ENCODE results near the gene BMPR2. TPM values are rescaled to one million over a fixed set of nuclear protein-coding genes. Genes with fewer than 3 reads are reported as not detected.
"Not testable (repeated sequence)": the region's sequence is repeated elsewhere in the genome, so short reads cannot be mapped to it uniquely, and the experiment has no call there.

BMPR2 gene
- 28.7 and 32.4 TPM in 2 replicates for total RNA-seq (2014; rRNA removed; shearing (Covaris generic))

DNA sequence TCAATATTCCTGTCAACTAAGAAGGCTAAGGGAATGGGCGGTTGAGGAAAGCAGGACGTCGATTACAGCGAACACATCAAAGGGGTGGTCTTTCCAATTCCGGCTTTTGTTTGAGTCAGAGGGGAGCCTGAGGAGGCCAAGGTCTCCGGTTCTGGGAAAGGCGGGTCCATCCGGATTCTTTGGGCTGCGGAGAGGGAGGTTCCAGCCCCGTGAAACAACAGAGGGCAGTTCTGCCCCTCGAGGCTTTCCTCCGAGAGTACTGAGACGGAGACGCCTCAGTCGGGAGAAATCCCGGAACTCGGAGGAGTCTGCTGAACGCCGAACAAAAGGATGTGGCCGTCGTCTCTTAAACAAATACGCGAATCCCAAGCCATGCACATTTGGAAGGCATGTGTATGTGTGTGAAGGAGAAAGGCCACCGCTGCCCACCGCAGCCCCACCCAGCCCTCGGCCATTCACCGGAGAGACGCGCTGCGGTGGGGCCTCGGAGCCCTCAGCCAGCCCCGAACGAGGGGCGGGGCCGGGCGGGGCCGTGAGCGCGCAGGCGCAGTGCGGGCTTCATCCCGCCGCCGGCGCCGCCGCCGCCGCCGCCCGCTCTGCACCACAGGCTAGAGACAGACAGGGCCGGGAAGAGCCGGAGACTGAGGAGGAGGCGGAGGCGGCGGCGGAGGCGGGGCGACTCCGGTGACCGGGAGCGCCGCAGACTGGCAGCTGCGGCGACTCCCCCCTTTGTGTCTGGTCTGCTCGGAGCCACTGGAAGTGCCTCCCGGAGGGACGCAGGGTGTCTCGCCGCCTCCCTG lies at the start of gene BMPR2:
BMPR2 (plus strand) TSS at position 719 of the 800 bp plus-strand sequence. CDS start 1,148 bp downstream, outside the sequence.
- peak; percentile 92 for DNase-seq (ENCODE audit: low read depth)

- no peak for DNase-seq (ENCODE audit: low read depth)
Measured at GRCh38 chr2:202327858-202328257, 48.3 kb upstream of the BMPR2 start.

GRCh38 chr2:202335791-202336467 lies 40.2 kb upstream of the BMPR2 start:
- DNase-seq (ENCODE audit: low read depth) = peak; percentile 47

- DNase-seq (ENCODE audit: low read depth) = no peak
Measured at GRCh38 chr2:202337151-202337550, 39.0 kb upstream of the BMPR2 start.

GRCh38 chr2:202337706-202338346 lies 38.3 kb upstream of the BMPR2 start:
- DNase-seq (ENCODE audit: low read depth) = no peak

- peak; percentile 14 for DNase-seq (ENCODE audit: low read depth)
Measured at GRCh38 chr2:202339071-202339870, 36.9 kb upstream of the BMPR2 start.

- no peak for DNase-seq (ENCODE audit: low read depth)
Measured at GRCh38 chr2:202344178-202344577, 31.9 kb upstream of the BMPR2 start.

GRCh38 chr2:202346180-202346579 lies 29.9 kb upstream of the BMPR2 start:
- DNase-seq (ENCODE audit: low read depth) = no peak

DNA sequence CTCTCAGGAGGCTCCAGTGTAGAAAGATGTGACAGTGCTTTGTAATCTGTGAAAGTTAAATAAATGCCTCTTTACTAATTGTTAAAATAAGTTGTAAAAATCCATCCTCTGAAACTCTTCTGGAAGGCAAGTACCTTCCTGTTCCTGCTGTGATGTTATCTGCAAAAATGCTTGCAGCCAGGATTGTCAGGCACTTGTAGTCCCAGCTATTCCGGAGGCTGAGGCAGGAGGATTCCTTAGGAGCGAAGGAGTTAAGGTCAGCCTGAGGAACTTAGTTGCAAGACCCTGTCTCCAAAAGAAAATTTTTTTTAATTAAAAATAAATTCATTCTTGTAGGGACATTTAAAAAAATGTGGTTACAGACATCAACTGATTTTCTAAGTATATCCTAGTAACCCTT lies 22.7 kb upstream of the BMPR2 start:
- no peak for DNase-seq (ENCODE audit: low read depth)

DNA sequence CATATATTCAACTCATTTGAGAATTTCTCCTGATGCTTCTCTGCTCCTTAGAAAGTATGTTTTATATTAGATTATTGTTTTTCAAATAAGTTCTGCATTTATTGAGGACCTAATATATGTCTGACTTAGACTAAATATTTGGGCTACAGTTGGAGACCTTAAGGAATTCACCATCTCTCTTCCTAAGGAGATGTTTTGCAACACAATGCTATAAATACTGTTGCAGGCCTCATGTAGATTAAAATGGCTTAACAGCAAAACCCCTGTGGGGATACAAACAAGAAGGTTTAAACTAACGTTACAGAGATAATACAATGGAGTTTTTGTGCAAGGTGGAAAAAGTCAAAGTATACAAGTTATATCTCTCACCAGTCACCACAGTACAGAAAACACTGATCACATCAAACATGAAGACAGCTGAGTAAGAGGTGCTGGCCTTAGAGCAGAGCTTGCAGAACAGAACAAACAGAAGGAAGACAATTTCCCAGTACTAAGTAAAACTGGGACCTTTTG lies 20.1 kb upstream of the BMPR2 start:
- DNase-seq (ENCODE audit: low read depth) = no peak

DNA sequence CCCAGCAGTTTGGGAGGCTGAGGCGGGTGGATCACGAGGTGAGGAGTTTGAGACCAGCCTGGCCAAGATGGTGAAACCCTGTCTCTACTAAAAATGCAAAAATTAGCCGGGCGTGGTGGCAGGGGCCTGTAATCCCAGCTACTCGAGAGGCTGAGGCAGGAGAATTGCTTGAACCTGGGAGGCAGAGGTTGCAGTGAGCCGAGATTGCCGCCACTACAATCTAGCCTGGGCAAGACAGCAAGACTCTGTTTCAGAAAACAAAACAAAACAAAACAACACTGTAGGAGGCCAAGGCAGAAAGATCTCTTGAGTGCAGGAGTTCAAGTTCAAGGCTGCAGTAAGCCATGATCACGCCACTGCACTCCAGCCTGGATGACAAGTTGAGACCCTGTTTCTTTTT lies 17.2 kb upstream of the BMPR2 start:
- not testable (repeated sequence) for DNase-seq (ENCODE audit: low read depth)

GRCh38 chr2:202360646-202361045 lies 15.5 kb upstream of the BMPR2 start:
- no peak for DNase-seq (ENCODE audit: low read depth)

- no peak for DNase-seq (ENCODE audit: low read depth)
Measured at GRCh38 chr2:202361108-202361507, 15.0 kb upstream of the BMPR2 start.

DNA sequence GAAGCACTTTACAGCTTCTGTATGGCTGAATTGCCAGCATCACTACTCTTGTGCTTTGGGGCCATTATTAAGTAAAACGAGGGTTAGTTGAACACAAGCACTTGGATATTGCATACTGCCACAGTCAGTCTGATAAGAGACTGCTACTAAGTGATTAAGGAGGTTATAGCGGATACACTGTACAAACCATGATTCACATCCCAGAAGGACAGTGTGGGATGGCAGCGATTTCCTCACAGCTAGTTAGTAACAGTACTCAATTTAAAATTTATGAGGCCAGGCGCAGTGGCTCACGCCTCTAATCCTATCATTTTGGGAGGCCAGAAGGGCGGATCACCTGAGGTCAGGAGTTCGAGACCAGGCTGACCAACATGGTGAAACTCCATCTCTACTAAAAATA lies 2.6 kb upstream of the BMPR2 start:
- DNase-seq (ENCODE audit: low read depth) = peak; percentile 17

DNA sequence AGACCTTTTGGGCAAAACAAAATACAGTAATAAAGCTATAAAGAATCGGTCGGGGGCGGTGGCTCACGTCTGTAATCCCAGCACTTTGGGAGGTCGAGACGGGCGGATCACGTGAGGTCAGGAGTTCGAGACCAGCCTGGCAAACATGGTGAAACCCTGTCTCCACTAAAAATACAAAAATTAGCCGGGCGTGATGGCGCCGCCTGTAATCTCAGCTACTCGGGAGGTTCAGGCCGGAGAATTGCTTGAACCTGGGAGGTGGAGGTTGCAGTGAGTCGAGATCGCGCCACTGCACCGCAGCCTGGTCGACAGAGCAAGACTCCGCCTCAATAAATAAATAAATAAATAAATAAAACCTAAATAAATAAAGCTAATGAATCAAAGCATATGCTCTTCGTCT lies 1.7 kb upstream of the BMPR2 start:
- DNase-seq (ENCODE audit: low read depth) = not testable (repeated sequence)

- DNase-seq (ENCODE audit: low read depth) = peak; percentile 82
Measured at GRCh38 chr2:202375033-202375608, 1.0 kb upstream of the BMPR2 start.

DNA sequence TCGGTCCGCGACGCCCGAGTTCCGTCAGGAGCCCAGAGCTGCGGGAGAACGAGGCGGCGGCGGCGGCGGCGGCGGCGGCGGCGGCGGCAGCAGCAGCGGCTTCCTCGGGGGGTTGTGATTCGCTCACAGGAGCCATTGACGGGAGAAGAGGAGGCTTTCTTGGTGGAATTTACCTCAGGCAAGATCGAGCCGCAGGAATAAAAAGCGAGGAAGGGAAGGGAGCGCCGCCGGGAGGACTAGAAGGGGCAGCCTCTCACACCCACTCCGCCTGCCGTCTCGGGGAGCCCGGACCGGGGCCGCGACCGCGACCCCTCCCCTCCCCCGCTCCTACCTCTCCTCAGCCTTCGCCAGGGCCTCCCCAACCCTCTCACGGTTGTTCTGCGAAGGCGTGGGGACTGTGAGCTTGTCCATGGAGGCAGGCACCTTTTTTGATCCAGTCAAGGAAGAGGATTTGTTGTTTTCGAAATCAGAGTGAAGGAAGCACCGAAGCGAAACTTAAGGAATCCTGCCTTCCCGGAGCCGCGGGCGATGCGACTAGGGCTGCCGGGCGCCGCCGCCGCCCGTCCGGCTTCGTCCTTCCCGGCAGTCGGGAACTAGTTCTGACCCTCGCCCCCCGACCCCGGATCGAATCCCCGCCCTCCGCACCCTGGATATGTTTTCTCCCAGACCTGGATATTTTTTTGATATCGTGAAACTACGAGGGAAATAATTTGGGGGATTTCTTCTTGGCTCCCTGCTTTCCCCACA lies 506 bp downstream of the BMPR2 start:
- DNase-seq (ENCODE audit: low read depth) = peak; percentile 63

GRCh38 chr2:202377207-202377761 lies 1.2 kb downstream of the BMPR2 start:
- DNase-seq (ENCODE audit: low read depth) = peak; percentile 53

GRCh38 chr2:202378001-202378400 lies 1.9 kb downstream of the BMPR2 start:
- DNase-seq (ENCODE audit: low read depth) = no peak

Measured in RPMI7951 (cell line).